MV-4-11 (cell line): ENCODE data around the gene STK11IP.

Experiments
- DNase-seq: peaks from one replicate; lab custom pipeline; 2025; lab: John Stamatoyannopoulos, UW

The STK11IP gene

DNA sequence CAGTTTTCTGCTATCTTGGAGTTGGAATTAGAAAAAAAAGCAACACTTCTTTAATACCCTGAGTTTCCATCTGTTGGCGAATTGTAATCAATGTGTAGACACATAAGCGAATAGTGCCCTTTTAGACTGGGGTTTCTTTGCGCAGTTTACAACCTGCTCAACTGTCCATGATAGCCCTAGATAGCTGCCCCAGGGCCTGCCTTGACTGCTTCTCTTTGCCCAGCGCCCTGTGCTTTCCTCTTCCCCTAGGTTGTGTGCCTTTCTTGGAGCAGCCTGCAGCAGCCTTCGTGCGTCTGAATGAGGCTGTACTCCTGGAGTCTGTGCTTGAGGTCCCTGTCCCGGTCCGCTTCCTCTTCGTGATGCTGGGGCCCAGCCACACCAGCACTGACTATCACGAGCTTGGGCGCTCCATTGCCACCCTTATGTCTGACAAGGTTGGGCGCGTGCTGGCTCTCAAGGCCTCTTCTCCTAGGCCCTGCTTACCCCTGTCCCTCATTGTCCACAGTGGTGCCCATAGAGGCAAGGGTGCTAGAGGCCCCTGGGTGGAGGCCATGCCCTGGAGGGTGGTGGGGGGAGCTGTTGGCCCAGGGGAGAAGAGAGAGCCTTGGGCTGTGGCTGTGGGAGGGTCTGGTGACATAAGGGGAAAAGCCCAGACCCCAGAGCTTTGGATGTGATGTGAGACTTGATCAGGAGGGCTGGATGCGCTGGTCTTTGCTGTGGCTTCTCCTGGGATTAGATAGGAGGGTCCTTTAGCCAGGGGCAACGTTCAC, 36.7 kb downstream of the STK11IP start:
- DNase-seq = no peak

DNA sequence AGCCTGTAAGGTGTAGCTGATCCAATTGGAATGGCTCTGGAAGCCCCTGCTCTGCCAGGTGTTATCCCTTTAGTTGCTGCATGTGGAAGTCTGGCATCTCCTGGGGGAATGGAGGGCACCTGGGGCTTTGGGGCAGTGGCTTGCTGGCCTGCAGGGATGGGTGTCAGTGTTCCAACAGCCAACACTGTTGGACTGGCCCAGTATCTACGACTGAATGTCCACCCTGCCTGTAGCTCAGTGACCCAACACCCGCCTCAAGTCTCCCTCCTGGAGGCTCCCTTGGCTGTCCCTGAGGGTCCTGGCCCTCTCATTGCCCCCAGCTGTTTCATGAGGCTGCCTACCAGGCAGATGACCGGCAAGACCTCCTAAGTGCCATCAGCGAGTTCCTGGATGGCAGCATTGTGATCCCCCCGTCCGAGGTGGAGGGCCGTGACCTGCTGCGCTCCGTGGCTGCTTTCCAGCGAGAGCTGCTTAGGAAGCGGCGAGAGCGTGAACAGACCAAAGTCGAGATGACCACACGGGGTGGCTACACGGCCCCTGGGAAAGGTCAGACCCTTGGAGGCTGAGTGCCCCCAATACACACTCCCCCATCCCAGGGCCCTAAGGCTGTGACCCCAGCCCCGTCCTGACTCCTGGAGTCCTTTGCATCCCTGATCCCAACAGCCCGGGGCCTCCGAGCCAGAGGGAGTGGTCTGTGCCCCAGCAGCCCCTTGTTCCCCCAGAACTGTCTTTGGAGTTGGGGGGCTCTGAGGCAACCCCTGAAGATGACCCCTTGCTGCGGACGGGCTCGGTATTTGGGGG, 37.5 kb downstream of the STK11IP start:
- DNase-seq = no peak

DNA sequence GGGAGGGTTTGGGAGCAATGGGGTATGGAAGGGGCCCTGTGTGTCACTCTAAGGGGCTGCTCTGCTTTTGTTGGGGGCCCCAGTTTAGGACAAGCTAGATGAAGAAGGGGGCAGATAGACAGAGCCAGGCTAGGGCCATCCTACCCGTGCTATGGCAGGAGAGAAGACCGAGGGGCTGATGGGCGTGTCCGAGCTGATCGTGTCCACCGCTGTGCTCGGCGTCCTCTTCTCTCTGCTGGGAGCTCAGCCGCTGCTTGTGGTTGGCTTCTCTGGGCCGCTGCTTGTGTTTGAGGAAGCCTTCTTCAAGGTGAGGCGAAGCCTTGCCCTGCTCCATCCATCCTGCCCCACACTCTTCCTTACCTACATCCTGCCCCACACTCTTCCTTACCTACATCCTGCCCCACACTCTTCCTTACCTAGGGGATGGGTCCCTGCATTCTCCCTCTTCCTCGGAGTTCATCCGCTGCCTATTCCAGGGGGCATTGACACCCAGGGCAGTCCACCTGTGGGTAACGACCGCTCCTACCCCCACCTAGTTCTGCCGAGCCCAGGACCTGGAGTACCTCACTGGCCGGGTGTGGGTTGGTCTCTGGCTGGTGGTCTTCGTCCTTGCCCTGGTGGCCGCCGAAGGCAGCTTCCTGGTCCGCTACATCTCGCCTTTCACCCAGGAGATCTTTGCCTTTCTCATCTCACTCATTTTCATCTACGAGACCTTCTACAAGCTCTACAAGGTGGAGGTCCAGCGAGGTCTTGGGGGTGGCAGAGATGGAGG, 38.7 kb downstream of the STK11IP start:
- DNase-seq = no peak

DNA sequence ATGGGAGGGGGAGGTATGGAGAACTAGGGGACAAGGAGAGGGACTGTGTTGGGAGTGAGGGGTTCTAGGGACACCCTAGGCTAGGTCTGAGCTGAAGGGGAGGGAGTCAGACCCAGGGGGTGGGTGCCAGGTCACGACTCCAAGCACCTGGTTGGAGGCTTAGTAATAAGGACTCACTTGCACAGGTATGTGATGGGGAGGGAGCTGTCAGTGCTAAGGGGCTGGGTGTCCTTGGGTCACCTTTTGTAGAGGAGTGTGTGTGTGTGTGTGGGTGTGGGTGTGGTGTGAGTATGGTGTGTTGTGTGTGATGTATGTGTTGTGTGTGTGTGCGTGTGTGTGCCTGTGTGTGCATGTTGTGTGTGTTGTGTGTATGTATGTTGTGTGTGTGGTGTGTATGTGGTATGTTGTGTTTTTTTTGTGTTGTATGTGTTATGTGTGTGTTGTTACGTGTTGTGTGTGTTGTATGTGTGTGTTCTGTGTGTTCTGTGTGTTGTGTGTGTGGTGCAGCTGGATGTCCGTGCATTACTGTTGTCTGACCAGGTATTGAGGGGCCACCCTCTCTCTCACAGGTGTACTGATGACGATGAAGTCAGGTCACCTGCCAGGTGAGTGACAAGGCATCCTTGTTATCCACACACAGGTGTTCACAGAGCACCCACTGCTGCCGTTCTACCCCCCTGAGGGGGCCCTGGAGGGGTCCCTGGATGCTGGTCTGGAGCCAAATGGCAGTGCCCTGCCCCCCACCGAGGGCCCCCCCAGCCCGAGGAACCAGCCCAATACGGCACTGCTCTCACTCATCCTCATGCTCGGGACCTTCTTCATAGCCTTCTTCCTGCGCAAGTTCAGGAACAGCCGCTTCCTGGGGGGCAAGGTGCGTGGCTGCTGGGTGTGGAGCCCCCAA, 39.5 kb downstream of the STK11IP start:
- no peak for DNase-seq

DNA sequence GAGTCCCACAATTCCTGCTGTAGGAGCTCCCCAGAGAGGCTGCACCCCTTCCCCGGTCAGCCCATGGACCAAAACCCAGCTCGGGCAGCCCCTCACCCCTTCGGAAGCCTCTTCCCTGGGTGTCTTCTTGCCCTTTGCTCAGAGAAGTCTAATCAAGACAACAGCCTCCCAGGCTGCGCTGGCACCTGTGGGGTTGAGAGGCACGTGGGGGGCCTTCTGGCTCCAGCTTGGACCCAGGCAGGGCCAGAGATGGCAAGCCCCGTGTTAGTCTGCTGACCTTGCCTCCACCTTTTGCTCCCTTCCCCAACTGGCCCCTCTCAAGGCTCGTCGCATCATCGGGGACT, 40.2 kb downstream of the STK11IP start:
- no peak for DNase-seq

DNA sequence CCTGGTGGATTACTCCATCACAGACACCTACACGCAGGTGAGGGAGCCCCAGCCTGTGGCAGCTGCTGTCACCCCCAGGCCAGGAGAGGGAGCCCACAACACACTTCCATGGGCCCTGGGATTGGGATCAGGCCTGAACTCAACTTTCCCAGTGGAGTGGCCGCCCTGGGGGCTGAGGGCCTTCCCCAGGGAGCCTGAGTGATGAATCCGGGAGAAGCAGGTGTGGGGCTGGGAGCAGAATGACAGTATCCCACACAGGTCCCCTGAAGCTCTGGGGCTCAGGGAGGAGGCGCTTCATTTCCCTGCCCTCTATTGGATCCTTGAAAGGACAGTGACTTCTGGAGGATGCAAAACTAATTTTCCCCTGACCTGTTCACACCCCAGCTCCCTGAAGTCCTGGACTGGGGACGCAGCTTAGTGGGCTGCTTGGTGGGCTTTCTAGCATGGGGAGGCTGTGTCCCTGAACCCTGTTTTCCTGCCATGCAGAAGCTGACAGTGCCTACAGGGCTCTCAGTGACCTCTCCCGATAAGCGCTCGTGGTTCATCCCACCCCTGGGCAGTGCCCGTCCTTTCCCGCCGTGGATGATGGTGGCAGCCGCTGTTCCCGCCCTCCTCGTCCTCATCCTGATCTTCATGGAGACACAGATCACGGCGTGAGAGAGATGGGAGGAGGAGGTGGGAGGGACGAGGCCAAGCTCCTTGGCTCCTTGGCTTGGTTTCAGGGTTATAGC, 40.7 kb downstream of the STK11IP start:
- DNase-seq = no peak

GRCh38 chr2:219638948-219639755, 41.5 kb downstream of the STK11IP start:
- peak; percentile 92 for DNase-seq

DNA sequence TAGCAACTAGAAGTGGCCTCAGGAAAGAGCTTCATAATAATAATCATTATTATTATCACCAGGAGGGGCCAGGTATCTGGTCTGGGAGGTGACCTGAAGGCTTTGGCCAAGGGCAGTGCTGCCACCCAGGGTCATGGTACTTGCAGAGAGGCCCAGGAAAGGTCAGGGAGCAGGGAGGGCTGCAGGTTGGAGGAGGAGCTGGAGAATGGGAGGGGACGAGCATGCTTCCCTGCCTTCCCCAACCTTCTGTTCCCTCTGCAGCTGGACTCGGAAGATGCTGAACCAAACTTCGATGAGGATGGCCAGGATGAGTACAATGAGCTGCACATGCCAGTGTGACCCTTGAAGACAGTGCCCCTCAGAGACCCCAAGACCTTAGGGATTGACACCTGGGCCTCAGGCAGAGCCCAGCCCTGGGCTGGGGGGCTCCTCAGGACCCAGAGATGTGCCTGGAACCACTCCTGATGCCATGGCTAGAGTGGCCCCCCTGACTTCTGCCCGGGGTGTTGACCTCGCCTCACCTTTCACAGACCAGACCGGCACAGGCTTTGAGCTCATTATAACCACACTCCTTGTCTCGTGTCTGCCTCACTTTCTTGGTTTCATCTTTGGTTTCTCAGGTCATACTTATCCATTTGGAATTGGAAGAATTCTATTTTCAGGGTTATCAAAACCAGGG, 43.9 kb downstream of the STK11IP start:
- no peak for DNase-seq

GRCh38 chr2:219642069-219642454, 44.4 kb downstream of the STK11IP start:
- no peak for DNase-seq

- peak; percentile 98 for DNase-seq
Observed at GRCh38 chr2:219642465-219643083, 44.9 kb downstream of the STK11IP start.

DNA sequence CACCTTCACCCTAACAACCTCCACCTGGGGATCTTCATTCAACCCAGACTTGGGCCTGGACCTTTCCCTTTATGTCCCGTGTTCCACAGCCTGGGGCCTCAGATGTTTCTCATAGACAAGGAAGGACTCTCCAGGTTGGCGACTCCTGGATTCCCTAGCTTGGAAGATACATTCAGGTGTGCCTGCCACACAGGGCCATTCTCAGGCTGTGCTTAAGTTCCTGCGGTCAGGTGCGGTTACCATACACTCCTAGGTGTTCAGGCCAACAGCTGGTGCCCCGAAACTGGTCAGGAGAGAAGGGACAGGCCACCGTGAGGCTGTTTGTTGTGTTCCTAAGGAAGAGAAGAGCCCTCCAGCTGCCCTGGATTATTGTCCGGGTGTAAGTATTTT, 45.4 kb downstream of the STK11IP start:
- DNase-seq = no peak

DNA sequence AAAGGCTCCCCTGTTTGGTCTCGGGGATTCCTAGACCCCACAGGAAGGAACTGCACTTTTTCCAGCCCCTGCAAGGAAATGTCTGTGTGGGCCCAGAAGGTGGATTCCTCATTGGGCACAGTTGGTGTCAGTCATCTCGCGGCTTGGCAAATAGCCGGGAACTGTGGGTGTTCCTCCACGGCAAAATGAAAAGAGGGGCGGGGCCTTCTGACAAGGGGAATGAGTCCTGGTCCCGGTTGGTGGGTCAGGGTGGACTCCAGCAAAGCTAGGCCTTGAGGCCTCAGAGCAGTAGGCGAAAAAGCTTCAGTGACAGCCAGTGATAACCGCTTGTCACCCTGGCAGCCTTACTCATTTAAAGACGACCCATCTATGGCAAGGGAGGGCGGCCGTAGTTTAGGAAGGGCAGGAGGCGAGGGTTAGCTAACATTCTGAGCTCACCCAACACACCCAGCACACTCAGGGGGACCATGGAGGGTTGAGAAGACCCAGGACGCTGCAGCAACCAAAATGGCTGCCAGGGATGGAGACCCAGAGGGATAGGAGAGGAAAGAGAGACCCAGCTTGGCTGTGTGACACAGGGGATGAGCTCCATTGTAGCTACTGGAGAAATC, 46.2 kb downstream of the STK11IP start:
- no peak for DNase-seq

GRCh38 chr2:219644801-219645480, 47.3 kb downstream of the STK11IP start:
- no peak for DNase-seq

DNA sequence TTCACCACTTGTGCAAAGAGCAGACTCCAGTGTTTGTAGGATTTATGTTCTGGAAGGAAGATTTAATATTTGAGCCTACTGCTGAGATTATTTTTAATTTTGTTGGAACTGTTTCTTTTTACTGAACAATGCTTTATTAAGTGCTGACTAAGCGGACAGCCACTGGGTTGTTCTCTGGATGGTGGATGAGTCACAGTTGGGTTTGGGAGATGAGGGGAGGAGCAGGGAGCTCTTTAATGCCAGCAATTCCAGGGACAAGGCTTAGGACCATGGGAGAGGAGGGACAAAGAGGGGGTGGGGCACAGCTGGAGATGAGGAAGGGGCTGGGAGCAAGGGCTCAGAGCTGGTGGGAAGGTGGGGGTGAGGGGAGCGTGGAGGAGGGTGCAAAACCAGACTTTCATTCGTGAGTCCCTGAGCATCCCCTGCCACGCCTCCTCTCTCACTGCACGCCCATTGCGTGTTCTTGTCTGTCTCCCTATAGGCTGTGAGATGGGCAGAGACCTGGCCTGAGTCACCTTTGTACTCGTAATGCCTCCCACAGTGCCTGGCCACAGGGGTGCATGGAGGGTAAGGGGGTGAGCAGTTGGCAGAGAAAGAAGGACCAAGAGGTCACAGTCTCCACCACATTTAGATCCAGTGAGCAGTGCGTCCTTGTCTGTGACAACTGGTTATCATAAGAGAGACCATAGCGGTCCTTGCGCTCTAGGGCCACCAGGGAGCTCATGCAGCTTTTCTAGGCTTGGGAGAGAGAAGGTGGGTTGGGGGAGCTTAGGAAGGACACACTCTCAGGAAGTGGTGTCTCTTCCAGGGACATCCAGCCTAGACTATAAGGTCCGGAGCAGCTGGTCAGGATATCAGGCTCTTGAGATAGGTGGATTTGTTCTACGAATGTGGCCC, 48.2 kb downstream of the STK11IP start:
- no peak for DNase-seq

GRCh38 chr2:219648176-219648575, 50.5 kb downstream of the STK11IP start:
- no peak for DNase-seq

- no peak for DNase-seq
Observed at GRCh38 chr2:219648963-219649362, 51.3 kb downstream of the STK11IP start.
